CD4-positive, CD25-positive, alpha-beta regulatory T cell (primary cell): ENCODE data around the gene MEGF8. TPM values are rescaled to one million over a fixed set of nuclear protein-coding genes. Genes with fewer than 3 reads are reported as not detected.

Source experiments
- ATAC-seq, 2 donors: fragments of 150-1000 bp; cut with Tn5 transposase; one replicate each; pipeline ENCODE4 v1.10.0; 2021; ENCODE audit warnings: low read depth in 2 of 2, moderate number of reproducible peaks in 2 of 2, moderate library complexity in 1 of 2
- DNase-seq, 3 donors: peaks; one replicate each; pipeline versions ENCODE4 v3.0.0 to v3.0.0-alpha.2; 2012 to 2022; ENCODE audit warnings: mixed read lengths in 1 of 3
- H3K27ac ChIP-seq: one replicate; pipeline ENCODE4 v1.7.0; 2013; ENCODE audit warnings: mild to moderate bottlenecking, low read length; ENCODE audit not compliant: insufficient read depth, poor library complexity, severe bottlenecking
- H3K27me3 ChIP-seq: one replicate; pipeline ENCODE4 v1.7.0; 2013; ENCODE audit warnings: low read length; ENCODE audit not compliant: control insufficient read depth, insufficient read depth
- H3K36me3 ChIP-seq: one replicate; pipeline ENCODE4 v1.7.0; 2013; ENCODE audit warnings: mild to moderate bottlenecking, low read length, moderate library complexity; ENCODE audit not compliant: control insufficient read depth, insufficient read depth
- H3K4me1 ChIP-seq: 2 replicates; pipeline ENCODE4 v1.7.0; 2013; ENCODE audit warnings: mild to moderate bottlenecking, low read length; ENCODE audit not compliant: insufficient read depth, control insufficient read depth, poor library complexity, severe bottlenecking
- H3K4me3 ChIP-seq: one replicate; pipeline ENCODE4 v1.7.0; 2013; ENCODE audit warnings: low read depth, mild to moderate bottlenecking, low read length, moderate library complexity
- H3K9me3 ChIP-seq, 2 experiments: 1 replicate in 1 of 2; 2 replicates in 1 of 2; pipeline ENCODE4 v1.7.0; 2013; ENCODE audit warnings: low read length in 2 of 2, mild to moderate bottlenecking in 1 of 2, moderate library complexity in 1 of 2; ENCODE audit not compliant: control insufficient read depth in 2 of 2
- H3K27ac Mint-ChIP-seq, 3 donors: one replicate each; pipeline ENCODE4 v1.8.0; 2020 to 2022; ENCODE audit warnings: mild to moderate bottlenecking in 3 of 3, mixed read lengths in 3 of 3, moderate library complexity in 2 of 3
- H3K27me3 Mint-ChIP-seq: one replicate; pipeline ENCODE4 v1.8.0; 2022; ENCODE audit warnings: mild to moderate bottlenecking, mixed read lengths
- H3K36me3 Mint-ChIP-seq: one replicate; pipeline ENCODE4 v1.8.0; 2020; ENCODE audit warnings: mixed read lengths
- H3K4me1 Mint-ChIP-seq, 4 donors: one replicate each; pipeline ENCODE4 v1.8.0; 2020 to 2022; ENCODE audit warnings: mixed read lengths in 4 of 4, mild to moderate bottlenecking in 1 of 4
- H3K4me3 Mint-ChIP-seq, 4 donors: one replicate each; pipeline ENCODE4 v1.8.0; 2020 to 2022; ENCODE audit warnings: mild to moderate bottlenecking in 4 of 4, mixed read lengths in 4 of 4, moderate library complexity in 3 of 4
- H3K9me3 Mint-ChIP-seq, 7 donors: one replicate each; pipeline ENCODE4 v1.8.0; 2020 to 2022; ENCODE audit warnings: mixed read lengths in 7 of 7, mild to moderate bottlenecking in 3 of 7, moderate library complexity in 2 of 7
- polyA plus RNA-seq, 4 donors: library from polyadenylated mRNA; unstranded; fragments of 300-500 nt; fragmentation: Illumina TruSeq; gene quantifications; one replicate each; pipeline ENCODE4 v1.2.3, GENCODE V29; 2021
- total RNA-seq: library from RNA; stranded (reverse); gene quantifications from one replicate; pipeline ENCODE4 v1.2.3, GENCODE V29; 2022

Gene MEGF8
- total and polyA plus RNA-seq, 5 donors from 2014 or later = 0.18 to 6.5 (median 0.22) TPM

DNA sequence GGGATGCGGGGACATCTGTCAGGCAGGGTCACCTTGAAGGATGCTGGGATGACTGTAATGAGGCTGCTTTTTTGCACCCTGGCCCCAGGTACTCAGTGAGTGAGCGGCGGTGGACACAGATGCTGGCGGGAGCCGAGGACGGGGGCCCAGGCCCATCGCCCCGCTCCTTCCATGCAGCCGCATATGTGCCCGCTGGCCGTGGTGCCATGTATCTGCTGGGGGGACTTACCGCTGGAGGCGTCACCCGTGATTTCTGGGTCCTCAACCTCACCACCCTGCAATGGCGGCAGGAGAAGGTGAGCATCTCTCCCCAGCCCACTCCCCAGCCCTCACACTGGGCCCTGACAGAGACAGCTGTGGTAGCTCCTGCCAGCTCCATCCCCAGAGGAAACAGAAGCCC is 31.3 kb downstream of the MEGF8 start:
- Mint-ChIP-seq H3K4me1 (peaks cover 0 to 3% (median 0%) of the 10 kb centered on the region in 4 donors), H3K4me3 (no peak overlapping the region), H3K27me3 (no peaks in the 10 kb centered on the region), H3K9me3 (no peaks in the 10 kb centered on the region), H3K36me3 (peaks cover 12% of the 10 kb centered on the region), H3K27ac (no peak overlapping the region)
- ATAC-seq (no peak), DNase-seq (no peak)
- no peak overlapping the region for H3K4me3 ChIP-seq
- no peaks in the 10 kb centered on the region for H3K4me1 ChIP-seq
- no peaks in the 10 kb centered on the region for H3K9me3 ChIP-seq
- no peak overlapping the region for H3K27ac ChIP-seq
- H3K27me3 ChIP-seq = no peaks in the 10 kb centered on the region
- H3K36me3 ChIP-seq = no peaks in the 10 kb centered on the region

DNA sequence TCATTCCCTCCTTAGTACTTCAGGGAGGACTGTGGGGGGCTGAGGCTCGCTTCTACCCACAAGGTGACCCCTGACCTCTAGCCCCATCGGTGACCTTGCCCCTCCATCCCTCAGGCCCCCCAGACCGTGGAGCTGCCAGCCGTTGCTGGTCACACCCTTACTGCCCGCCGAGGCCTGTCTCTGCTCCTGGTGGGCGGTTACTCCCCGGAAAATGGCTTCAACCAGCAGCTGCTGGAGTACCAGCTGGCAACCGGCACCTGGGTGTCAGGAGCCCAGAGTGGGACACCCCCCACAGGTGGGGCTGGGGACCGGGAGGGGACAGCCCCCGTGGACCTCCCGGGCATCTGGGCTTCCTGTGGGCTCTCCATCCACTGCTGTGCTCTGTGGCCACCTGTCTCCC is 31.9 kb downstream of the MEGF8 start:
- no peak overlapping the region for H3K4me3 Mint-ChIP-seq
- peak overlapping the region in 1 of 3 donors; percentile 67 for H3K27ac Mint-ChIP-seq

GRCh38 chr19:42360787-42361544 is 35.5 kb downstream of the MEGF8 start:
- no peak overlapping the region for H3K27ac ChIP-seq
- peaks cover 0 to 7% of the 10 kb centered on the region in 2 experiments for H3K9me3 ChIP-seq
- DNase-seq = no peak
- H3K27me3 ChIP-seq = no peaks in the 10 kb centered on the region
- H3K4me3 ChIP-seq = no peak overlapping the region
- peaks cover 21% of the 10 kb centered on the region for H3K36me3 Mint-ChIP-seq
- no peak overlapping the region for H3K4me3 Mint-ChIP-seq
- H3K27me3 Mint-ChIP-seq = no peaks in the 10 kb centered on the region
- H3K9me3 Mint-ChIP-seq = no peaks in the 10 kb centered on the region
- no peaks in the 10 kb centered on the region for H3K4me1 ChIP-seq
- no peaks in the 10 kb centered on the region for H3K36me3 ChIP-seq
- H3K4me1 Mint-ChIP-seq = peaks cover 0 to 3% (median 0%) of the 10 kb centered on the region in 4 donors
- peak overlapping the region in 1 of 3 donors; percentile 53 for H3K27ac Mint-ChIP-seq
- ATAC-seq = no peak

More for the DNA sequence above, 31.9 kb downstream of the MEGF8 start:
- Histone ChIP-seq H3K4me1 (no peaks in the 10 kb centered on the region), H3K9me3 (no peaks in the 10 kb centered on the region), H3K27ac (no peak overlapping the region), H3K4me3 (no peak overlapping the region), H3K36me3 (no peaks in the 10 kb centered on the region), H3K27me3 (no peaks in the 10 kb centered on the region)
- ATAC-seq (no peak), DNase-seq (no peak)
- Mint-ChIP-seq H3K27me3 (no peaks in the 10 kb centered on the region), H3K4me1 (no peaks in the 10 kb centered on the region), H3K9me3 (no peaks in the 10 kb centered on the region), H3K36me3 (peaks cover 9% of the 10 kb centered on the region)

- Histone ChIP-seq H3K27ac (no peak overlapping the region), H3K4me1 (no peaks in the 10 kb centered on the region), H3K9me3 (peaks cover 0 to 7% of the 10 kb centered on the region in 2 experiments), H3K4me3 (no peak overlapping the region), H3K36me3 (no peaks in the 10 kb centered on the region), H3K27me3 (no peaks in the 10 kb centered on the region)
- Mint-ChIP-seq H3K27me3 (no peaks in the 10 kb centered on the region), H3K9me3 (no peaks in the 10 kb centered on the region), H3K4me1 (peaks cover 0 to 3% (median 0%) of the 10 kb centered on the region in 4 donors), H3K4me3 (no peak overlapping the region), H3K36me3 (peaks cover 21% of the 10 kb centered on the region), H3K27ac (no peak overlapping the region)
- DNase-seq = no peak
- ATAC-seq = no peak
Observed at GRCh38 chr19:42361545-42361910, 36.1 kb downstream of the MEGF8 start.

- H3K27me3 ChIP-seq = no peaks in the 10 kb centered on the region
- Mint-ChIP-seq H3K4me1 (peaks cover 0 to 3% (median 0%) of the 10 kb centered on the region in 4 donors), H3K27me3 (no peaks in the 10 kb centered on the region), H3K27ac (no peak overlapping the region), H3K9me3 (no peaks in the 10 kb centered on the region), H3K36me3 (peaks cover 21% of the 10 kb centered on the region), H3K4me3 (no peak overlapping the region)
- H3K4me1 ChIP-seq = no peaks in the 10 kb centered on the region
- ATAC-seq (no peak), DNase-seq (no peak)
- no peak overlapping the region for H3K27ac ChIP-seq
- no peak overlapping the region for H3K4me3 ChIP-seq
- peaks cover 0 to 7% of the 10 kb centered on the region in 2 experiments for H3K9me3 ChIP-seq
- H3K36me3 ChIP-seq = no peaks in the 10 kb centered on the region
Observed at GRCh38 chr19:42362342-42362741, 36.9 kb downstream of the MEGF8 start.

DNA sequence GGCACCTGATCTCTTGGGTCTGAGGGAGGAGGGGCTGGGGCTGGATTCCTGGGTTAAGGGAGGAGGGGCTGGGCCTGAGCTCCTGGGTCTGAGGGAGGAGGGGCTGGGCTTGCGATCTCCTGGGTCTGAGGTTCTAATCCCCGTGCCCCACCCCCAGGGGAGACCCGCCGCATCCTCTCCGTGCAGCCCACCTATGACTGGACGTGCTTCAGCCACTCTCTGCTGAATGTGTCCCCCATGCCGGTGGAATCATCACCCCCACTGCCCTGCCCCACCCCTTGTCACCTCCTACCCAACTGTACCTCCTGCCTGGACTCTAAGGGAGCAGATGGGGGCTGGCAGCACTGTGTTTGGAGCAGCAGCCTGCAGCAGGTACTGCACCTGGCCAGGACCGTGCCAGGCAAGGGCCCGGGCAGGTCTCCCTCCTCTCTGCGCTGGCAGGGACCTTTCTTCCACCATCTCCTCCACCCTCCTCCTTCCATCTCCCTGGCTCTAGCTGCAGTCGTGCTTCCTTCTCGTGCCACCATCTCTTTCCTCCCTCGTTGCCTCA is 37.5 kb downstream of the MEGF8 start:
- peaks cover 21% of the 10 kb centered on the region for H3K36me3 Mint-ChIP-seq
- peaks cover 0 to 3% (median 0%) of the 10 kb centered on the region in 4 donors for H3K4me1 Mint-ChIP-seq
- H3K9me3 Mint-ChIP-seq = no peaks in the 10 kb centered on the region
- ATAC-seq (no peak), DNase-seq (no peak)
- Histone ChIP-seq H3K36me3 (no peaks in the 10 kb centered on the region), H3K4me1 (no peaks in the 10 kb centered on the region), H3K27ac (no peak overlapping the region), H3K9me3 (peaks cover 0 to 7% of the 10 kb centered on the region in 2 experiments), H3K4me3 (no peak overlapping the region), H3K27me3 (no peaks in the 10 kb centered on the region)
- H3K4me3 Mint-ChIP-seq = no peak overlapping the region
- H3K27ac Mint-ChIP-seq = no peak overlapping the region
- no peaks in the 10 kb centered on the region for H3K27me3 Mint-ChIP-seq

DNA sequence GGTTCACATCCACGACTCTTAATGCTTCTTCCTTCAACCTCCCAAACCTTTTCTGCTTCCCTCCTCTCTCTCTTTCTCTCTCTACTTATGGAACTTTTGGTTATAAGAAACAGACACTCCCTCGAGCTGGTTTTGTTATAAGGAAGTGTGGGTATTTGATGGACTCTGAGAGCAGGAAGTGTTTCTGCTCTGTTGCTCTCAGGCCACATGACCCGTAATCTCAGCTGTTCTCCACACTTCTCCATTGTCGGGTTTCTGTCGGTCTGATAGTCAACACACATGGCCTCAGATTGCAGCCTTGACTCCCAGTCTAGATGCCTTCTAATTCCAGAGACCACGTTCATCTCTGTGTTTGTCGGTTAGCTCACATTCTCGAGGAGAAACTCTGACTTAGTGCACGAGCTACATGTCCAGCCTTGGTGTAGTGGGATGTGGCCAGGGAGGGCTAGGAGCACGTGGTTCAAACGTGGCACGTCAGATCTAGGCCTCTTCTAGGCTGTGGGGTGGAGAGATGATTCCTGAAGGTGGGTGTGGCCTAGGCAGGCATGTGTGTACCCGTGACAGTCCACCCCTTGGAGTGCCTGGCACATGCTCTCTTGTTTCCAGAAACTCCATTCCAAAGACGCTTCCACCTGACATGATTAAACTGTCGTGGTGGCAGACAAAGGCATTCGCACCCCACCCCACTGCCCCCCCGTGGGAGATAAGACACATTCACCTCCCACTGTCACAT is 38.3 kb downstream of the MEGF8 start:
- H3K36me3 ChIP-seq = no peaks in the 10 kb centered on the region
- no peaks in the 10 kb centered on the region for H3K9me3 Mint-ChIP-seq
- peaks cover 0 to 7% of the 10 kb centered on the region in 2 experiments for H3K9me3 ChIP-seq
- H3K4me1 Mint-ChIP-seq = peaks cover 0 to 3% (median 0%) of the 10 kb centered on the region in 4 donors
- no peak overlapping the region for H3K27ac Mint-ChIP-seq
- no peaks in the 10 kb centered on the region for H3K4me1 ChIP-seq
- H3K27me3 Mint-ChIP-seq = no peaks in the 10 kb centered on the region
- ATAC-seq (no peak), DNase-seq (no peak)
- peaks cover 21% of the 10 kb centered on the region for H3K36me3 Mint-ChIP-seq
- no peak overlapping the region for H3K4me3 ChIP-seq
- H3K4me3 Mint-ChIP-seq = no peak overlapping the region
- H3K27me3 ChIP-seq = no peaks in the 10 kb centered on the region
- H3K27ac ChIP-seq = no peak overlapping the region
